Body of pancreas (tissue), 4 donors: Measurements from ENCODE around the gene KLHL22.

ENCODE experiments used
- POLR2A ChIP-seq, 3 donors: fragments of 450-650 bp; IDR thresholded peaks; one replicate each; pipeline ENCODE4 v1.6.1; 2016; ENCODE audit warnings: antibody characterized with exemption in 3 of 3, mild to moderate bottlenecking in 2 of 3
- TF ChIP-seq, protein P1 (sequence below), 7 experiments: fragments of 450-650 bp in 4 of 7; fragments of 200-600 bp in 3 of 7; sonication (generic) in 3 of 7; IDR thresholded peaks; one replicate each; pipeline ENCODE4 v1.5.1; 2016 to 2019; ENCODE audit warnings: antibody characterized with exemption in 7 of 7

DNA sequence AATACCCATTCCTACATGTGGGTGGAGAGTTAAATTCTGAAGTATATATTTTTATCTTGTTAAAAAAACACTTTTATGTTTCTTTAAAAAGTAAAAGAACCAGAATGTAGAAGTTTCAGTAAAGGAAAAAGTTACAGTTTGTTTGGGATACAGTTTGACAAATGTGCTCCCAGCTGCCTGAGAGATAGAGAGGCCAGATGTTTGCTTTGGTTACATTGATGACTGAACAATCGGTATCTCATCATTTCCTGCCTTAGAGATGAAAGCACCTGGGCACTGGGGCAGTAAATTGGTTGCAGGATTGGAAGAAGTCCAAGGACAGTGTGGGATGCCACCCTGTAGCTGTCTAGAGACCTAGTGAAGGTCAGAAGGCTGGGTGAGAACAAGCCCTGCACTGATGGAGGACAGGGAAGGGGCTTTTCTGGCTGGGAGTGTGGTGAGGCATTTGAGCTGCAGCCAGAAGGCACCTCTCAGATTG, 28.4 kb upstream of the KLHL22 start:
- TF ChIP-seq POLR2A (IDR thresholded peaks at IDR 0.05): no peak
- TF ChIP-seq, protein P1, sequence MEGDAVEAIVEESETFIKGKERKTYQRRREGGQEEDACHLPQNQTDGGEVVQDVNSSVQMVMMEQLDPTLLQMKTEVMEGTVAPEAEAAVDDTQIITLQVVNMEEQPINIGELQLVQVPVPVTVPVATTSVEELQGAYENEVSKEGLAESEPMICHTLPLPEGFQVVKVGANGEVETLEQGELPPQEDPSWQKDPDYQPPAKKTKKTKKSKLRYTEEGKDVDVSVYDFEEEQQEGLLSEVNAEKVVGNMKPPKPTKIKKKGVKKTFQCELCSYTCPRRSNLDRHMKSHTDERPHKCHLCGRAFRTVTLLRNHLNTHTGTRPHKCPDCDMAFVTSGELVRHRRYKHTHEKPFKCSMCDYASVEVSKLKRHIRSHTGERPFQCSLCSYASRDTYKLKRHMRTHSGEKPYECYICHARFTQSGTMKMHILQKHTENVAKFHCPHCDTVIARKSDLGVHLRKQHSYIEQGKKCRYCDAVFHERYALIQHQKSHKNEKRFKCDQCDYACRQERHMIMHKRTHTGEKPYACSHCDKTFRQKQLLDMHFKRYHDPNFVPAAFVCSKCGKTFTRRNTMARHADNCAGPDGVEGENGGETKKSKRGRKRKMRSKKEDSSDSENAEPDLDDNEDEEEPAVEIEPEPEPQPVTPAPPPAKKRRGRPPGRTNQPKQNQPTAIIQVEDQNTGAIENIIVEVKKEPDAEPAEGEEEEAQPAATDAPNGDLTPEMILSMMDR (IDR thresholded peaks at IDR 0.05): no peak
